Measurements from ENCODE around the gene GRIFIN. TPM values are rescaled to one million over a fixed set of nuclear protein-coding genes. Genes with fewer than 3 reads are reported as not detected.

GRIFIN gene
- polyA plus RNA-seq, 1 donor (not counting 4 experiments of a cell fraction or from before 2014, with no cell fraction given) = not detected

GRCh38 chr7:2473496-2474180 is 2.6 kb downstream of the GRIFIN start:
- no peaks in the 10 kb centered on the region for H3K9me1 ChIP-seq (ENCODE audit: control insufficient read depth, extremely low read depth, insufficient read depth, low read length)
- dilution Hi-C loops (cut with MboI; ENCODE audit: extremely low pct_ligation_motif_present, low sequenced_read_pairs) = no loop called here
- H3K9me3 ChIP-seq (ENCODE audit: control insufficient read depth, low read depth, low read length) = no peaks in the 10 kb centered on the region

GRCh38 chr7:2472739-2473138 is 3.5 kb downstream of the GRIFIN start:
- H4K20me1 ChIP-seq (ENCODE audit: control insufficient read depth, extremely low read depth, insufficient read depth, low read length) = no peaks in the 10 kb centered on the region
- DNase-seq (ENCODE audit: low read depth, low spot score) (no peak), FAIRE-seq (no peak)
- H3K4me1 ChIP-seq (ENCODE audit: control insufficient read depth, extremely low read depth, insufficient read depth, low read length) = peaks cover 9% of the 10 kb centered on the region
- no peaks in the 10 kb centered on the region for H3K9me3 ChIP-seq (ENCODE audit: control insufficient read depth, low read depth, low read length)
- no peak overlapping the region for H3K4me3 ChIP-seq (ENCODE audit: control insufficient read depth in 2 of 3, extremely low read depth in 1 of 3, insufficient read depth in 2 of 3, low read depth in 1 of 3, low read length in 3 of 3)
- peaks cover 5% of the 10 kb centered on the region for H3K27me3 ChIP-seq (ENCODE audit: control insufficient read depth, extremely low read depth, insufficient read depth, low read length)
- H3K79me2 ChIP-seq (ENCODE audit: control insufficient read depth, insufficient read depth, low read length) = no peaks in the 10 kb centered on the region
- no peaks in the 10 kb centered on the region for H3K9me1 ChIP-seq (ENCODE audit: control insufficient read depth, extremely low read depth, insufficient read depth, low read length)
- H3K27ac ChIP-seq (ENCODE audit: control insufficient read depth, insufficient read depth, low read length) = no peak overlapping the region
- H2AFZ ChIP-seq (ENCODE audit: control insufficient read depth, low read length) = no peak overlapping the region
- dilution Hi-C loops (cut with MboI; ENCODE audit: extremely low pct_ligation_motif_present, low sequenced_read_pairs) = no loop called here
- TF ChIP-seq CTCF (optimal IDR thresholded peaks at IDR 0.05 in 1 of 3, IDR thresholded peaks at IDR 0.05 in 1 of 3, conservative IDR thresholded peaks at IDR 0.05 in 1 of 3; ENCODE audit: extremely low read depth in 1 of 3, insufficient read depth in 2 of 3, low read length in 3 of 3) = peak in 1 of 3 experiments; percentile 6
- no peak for TF ChIP-seq EZH2 (IDR thresholded peaks at IDR 0.05; ENCODE audit: low read length)
- no peaks in the 10 kb centered on the region for H3K36me3 ChIP-seq (ENCODE audit: control insufficient read depth in 2 of 2, extremely low read depth in 1 of 2, insufficient read depth in 2 of 2, low read length in 2 of 2)
- H3K9ac ChIP-seq (ENCODE audit: control insufficient read depth, extremely low read depth, insufficient read depth, low read length) = no peak overlapping the region
- H3K4me2 ChIP-seq (ENCODE audit: control insufficient read depth, extremely low read depth, insufficient read depth, low read depth, low read length) = no peak overlapping the region

More at GRCh38 chr7:2473496-2474180, 2.6 kb downstream of the GRIFIN start:
- no peak for FAIRE-seq
- Histone ChIP-seq H2AFZ (ENCODE audit: control insufficient read depth, low read length) (no peak overlapping the region), H3K27me3 (ENCODE audit: control insufficient read depth, extremely low read depth, insufficient read depth, low read length) (peaks cover 11% of the 10 kb centered on the region), H3K9ac (ENCODE audit: control insufficient read depth, extremely low read depth, insufficient read depth, low read length) (no peak overlapping the region), H3K4me2 (ENCODE audit: control insufficient read depth, extremely low read depth, insufficient read depth, low read depth, low read length) (no peak overlapping the region), H4K20me1 (ENCODE audit: control insufficient read depth, extremely low read depth, insufficient read depth, low read length) (no peaks in the 10 kb centered on the region), H3K27ac (ENCODE audit: control insufficient read depth, insufficient read depth, low read length) (no peak overlapping the region), H3K4me1 (ENCODE audit: control insufficient read depth, extremely low read depth, insufficient read depth, low read length) (peaks cover 9% of the 10 kb centered on the region), H3K4me3 (ENCODE audit: control insufficient read depth in 2 of 3, extremely low read depth in 1 of 3, insufficient read depth in 2 of 3, low read depth in 1 of 3, low read length in 3 of 3) (no peak overlapping the region), H3K36me3 (ENCODE audit: control insufficient read depth in 2 of 2, extremely low read depth in 1 of 2, insufficient read depth in 2 of 2, low read length in 2 of 2) (no peaks in the 10 kb centered on the region), H3K79me2 (ENCODE audit: control insufficient read depth, insufficient read depth, low read length) (no peaks in the 10 kb centered on the region)
- TF ChIP-seq CTCF (optimal IDR thresholded peaks at IDR 0.05 in 1 of 3, IDR thresholded peaks at IDR 0.05 in 1 of 3, conservative IDR thresholded peaks at IDR 0.05 in 1 of 3; ENCODE audit: extremely low read depth in 1 of 3, insufficient read depth in 2 of 3, low read length in 3 of 3) (no peak), EZH2 (IDR thresholded peaks at IDR 0.05; ENCODE audit: low read length) (no peak)
- no peak for DNase-seq (ENCODE audit: low read depth, low spot score)
